GM12891 (cell line): ENCODE measurements around the gene SPNS1.

ENCODE experiments used
- POLR2A ChIP-seq: IDR thresholded peaks from 2 replicates; pipeline ENCODE4 v1.6.1; 2011; ENCODE audit warnings: low read depth, low read length, control low read depth
- POLR2AphosphoS5 ChIP-seq: IDR thresholded peaks from 2 replicates; pipeline ENCODE4 v1.6.1; 2011; ENCODE audit warnings: low read depth, low read length, control low read depth
- POU2F2 ChIP-seq: IDR thresholded peaks from 2 replicates; pipeline ENCODE4 v1.6.1; 2011; ENCODE audit warnings: low read depth, mild to moderate bottlenecking, control low read depth, low read length, moderate library complexity
- TAF1 ChIP-seq: IDR thresholded peaks from 2 replicates; pipeline ENCODE4 v1.6.1; 2011; ENCODE audit warnings: low read depth, low read length, control low read depth

DNA sequence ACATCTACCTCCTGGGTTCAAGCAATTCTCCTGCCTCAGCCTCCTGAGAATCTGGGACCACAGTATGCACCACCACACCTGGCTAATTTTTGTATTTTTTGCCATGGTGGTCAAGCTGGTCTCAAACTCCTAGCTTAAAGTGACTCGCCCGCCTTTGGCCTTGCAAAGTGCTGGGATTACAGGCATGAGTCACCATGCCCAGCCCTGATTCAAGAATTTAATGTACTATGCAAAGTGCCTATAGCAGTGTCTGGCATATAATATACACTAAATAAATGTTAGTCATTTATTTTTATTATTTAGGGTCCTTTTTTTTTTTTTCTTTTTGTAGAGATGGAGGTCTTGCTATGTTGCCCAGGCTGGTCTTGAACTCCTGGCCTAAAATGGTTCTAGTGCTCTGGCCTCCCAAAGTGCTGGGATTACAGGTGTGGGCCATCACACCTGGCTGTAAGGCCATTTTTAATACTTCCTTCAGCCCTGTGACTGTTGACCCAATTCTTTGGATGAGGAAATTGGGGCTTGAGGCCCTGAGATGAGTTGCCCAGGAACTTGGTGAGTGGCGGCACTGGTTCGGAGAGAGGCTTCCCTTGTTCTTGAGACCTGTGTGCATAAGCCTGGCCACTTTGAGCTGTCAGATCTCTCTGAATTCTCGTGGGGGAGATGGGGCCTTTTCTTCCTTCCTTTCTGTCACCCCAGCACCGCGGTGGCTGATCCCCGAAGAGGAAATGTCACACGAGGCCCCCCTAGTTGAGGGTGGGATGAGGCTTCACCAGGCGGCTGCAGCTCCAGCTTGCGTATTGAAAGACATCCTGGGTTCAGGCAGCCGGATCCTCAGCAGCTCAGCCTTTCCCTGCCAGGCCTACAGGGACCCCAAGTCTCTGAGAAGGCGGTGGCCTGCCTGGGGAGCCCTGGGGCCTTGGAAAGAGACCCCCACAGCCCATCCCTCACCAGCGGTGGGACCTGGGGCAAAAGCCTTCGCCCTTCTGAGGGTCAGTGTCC is 49.0 kb downstream of the SPNS1 start:
- TF ChIP-seq POLR2A (no peak), POLR2AphosphoS5 (no peak), POU2F2 (no peak), TAF1 (no peak)
